SU-DHL-6 (cell line): ENCODE data around the gene SUN5.

Source experiments
- H2AFZ ChIP-seq: fragments of 200-600 bp; sonication (generic); 2 replicates; pipeline ENCODE4 v1.6.1; 2014; ENCODE audit warnings: low read depth, mild to moderate bottlenecking, moderate library complexity, mixed read lengths, antibody characterized with exemption, low read length; ENCODE audit not compliant: severe bottlenecking
- H3F3A ChIP-seq: fragments of 200-600 bp; shearing (Covaris generic); 2 replicates; pipeline ENCODE4 v1.6.0; 2016; ENCODE audit warnings: antibody characterized with exemption, mild to moderate bottlenecking; ENCODE audit not compliant: insufficient read depth
- H3K27ac ChIP-seq: fragments of 200-600 bp; sonication (generic); 2 replicates; pipeline ENCODE4 v1.5.1; 2016; ENCODE audit warnings: low read depth, mild to moderate bottlenecking, low read length, moderate library complexity, mixed read lengths
- H3K27me3 ChIP-seq: fragments of 200-600 bp; sonication (generic), shearing (Covaris generic); 2 replicates; pipeline ENCODE4 v1.6.0; 2014; ENCODE audit warnings: mild to moderate bottlenecking, low read length
- H3K36me3 ChIP-seq: fragments of 200-600 bp; sonication (generic); 2 replicates; pipeline ENCODE4 v1.6.1; 2014; ENCODE audit warnings: mild to moderate bottlenecking, low read length, mixed read lengths
- H3K4me2 ChIP-seq: fragments of 300-600, 200-600 bp; shearing (Covaris generic), sonication (generic); 2 replicates; pipeline ENCODE4 v1.6.0; 2014; ENCODE audit warnings: low read length, low read depth, mild to moderate bottlenecking; ENCODE audit not compliant: poor library complexity, severe bottlenecking
- H3K4me3 ChIP-seq: fragments of 200-600 bp; sonication (generic); 2 replicates; pipeline ENCODE4 v1.5.1; 2014; ENCODE audit warnings: antibody characterized with exemption, low read length, mild to moderate bottlenecking, mixed read lengths; ENCODE audit not compliant: insufficient read depth, poor library complexity, severe bottlenecking
- H3K79me2 ChIP-seq: fragments of 200-600 bp; sonication (generic); 2 replicates; pipeline ENCODE4 v1.6.1; 2014; ENCODE audit warnings: mild to moderate bottlenecking, low read length, moderate library complexity; ENCODE audit not compliant: insufficient read depth
- H3K9ac ChIP-seq: fragments of 200-600 bp; sonication (generic); 2 replicates; pipeline ENCODE4 v1.7.0; 2014; ENCODE audit warnings: mild to moderate bottlenecking, low read length
- H3K9me2 ChIP-seq: fragments of 200-600 bp; sonication (generic); replicated peaks from 2 replicates; pipeline ENCODE4 v1.6.1; 2014; ENCODE audit warnings: low read length; ENCODE audit not compliant: insufficient read depth
- H3K9me3 ChIP-seq: fragments of 200-600 bp; sonication (generic); 2 replicates; pipeline ENCODE4 v1.6.1; 2014; ENCODE audit warnings: low read length, mixed read lengths; ENCODE audit not compliant: insufficient read depth
- H4K20me1 ChIP-seq: fragments of 200-600 bp; sonication (generic); 2 replicates; pipeline ENCODE4 v1.6.1; 2014; ENCODE audit warnings: low read depth, mild to moderate bottlenecking, antibody characterized with exemption, low read length, moderate library complexity, mixed read lengths
- EZH2phosphoT487 ChIP-seq: fragments of 200-600 bp; sonication (generic), shearing (Covaris generic); conservative IDR thresholded peaks from 2 replicates; pipeline ENCODE4 v1.6.1; 2018; ENCODE audit warnings: mild to moderate bottlenecking, antibody characterized with exemption, low read length, moderate library complexity, mixed read lengths
- TF ChIP-seq, protein P1 (sequence below): fragments of 200-600 bp; sonication (generic); IDR thresholded peaks from one replicate; pipeline ENCODE4 v1.5.1; 2017; ENCODE audit warnings: antibody characterized with exemption, mild to moderate bottlenecking, low read length, moderate library complexity; ENCODE audit not compliant: insufficient read depth, poor library complexity, severe bottlenecking

The SUN5 gene

DNA sequence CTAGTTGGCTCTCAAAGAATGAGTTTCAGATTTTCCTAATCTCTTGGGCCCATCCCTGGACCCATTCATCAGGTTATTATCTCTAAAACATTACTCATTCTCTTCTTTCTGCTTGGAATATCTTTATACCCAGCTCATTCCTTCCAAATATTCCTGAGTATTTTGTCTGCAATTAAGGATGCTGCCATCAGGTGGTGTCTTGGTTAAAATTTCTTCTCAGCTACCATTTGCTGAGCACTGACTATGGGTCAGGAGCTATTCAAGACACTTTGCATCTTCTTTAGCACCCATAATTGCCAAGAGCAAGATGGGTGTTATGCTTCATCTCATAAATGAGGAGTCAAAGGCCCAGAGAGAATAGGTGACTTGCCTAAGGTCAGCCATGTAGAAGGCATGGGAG lies 8.4 kb downstream of the SUN5 start:
- peaks cover 4% of the 10 kb centered on the region; the same call in 1 of the 2 replicates for H3K27me3 ChIP-seq
- H3K9me2 ChIP-seq, result no peaks in the 10 kb centered on the region
- no peaks in the 10 kb centered on the region for H3K79me2 ChIP-seq
- TF ChIP-seq EZH2phosphoT487, result no peak
- TF ChIP-seq, protein P1, sequence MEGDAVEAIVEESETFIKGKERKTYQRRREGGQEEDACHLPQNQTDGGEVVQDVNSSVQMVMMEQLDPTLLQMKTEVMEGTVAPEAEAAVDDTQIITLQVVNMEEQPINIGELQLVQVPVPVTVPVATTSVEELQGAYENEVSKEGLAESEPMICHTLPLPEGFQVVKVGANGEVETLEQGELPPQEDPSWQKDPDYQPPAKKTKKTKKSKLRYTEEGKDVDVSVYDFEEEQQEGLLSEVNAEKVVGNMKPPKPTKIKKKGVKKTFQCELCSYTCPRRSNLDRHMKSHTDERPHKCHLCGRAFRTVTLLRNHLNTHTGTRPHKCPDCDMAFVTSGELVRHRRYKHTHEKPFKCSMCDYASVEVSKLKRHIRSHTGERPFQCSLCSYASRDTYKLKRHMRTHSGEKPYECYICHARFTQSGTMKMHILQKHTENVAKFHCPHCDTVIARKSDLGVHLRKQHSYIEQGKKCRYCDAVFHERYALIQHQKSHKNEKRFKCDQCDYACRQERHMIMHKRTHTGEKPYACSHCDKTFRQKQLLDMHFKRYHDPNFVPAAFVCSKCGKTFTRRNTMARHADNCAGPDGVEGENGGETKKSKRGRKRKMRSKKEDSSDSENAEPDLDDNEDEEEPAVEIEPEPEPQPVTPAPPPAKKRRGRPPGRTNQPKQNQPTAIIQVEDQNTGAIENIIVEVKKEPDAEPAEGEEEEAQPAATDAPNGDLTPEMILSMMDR, result no peak
- no peak overlapping the region for H3K27ac ChIP-seq
- H3K36me3 ChIP-seq, result no peaks in the 10 kb centered on the region
- no peaks in the 10 kb centered on the region for H3F3A ChIP-seq
- H3K9me3 ChIP-seq, result peaks cover 10% of the 10 kb centered on the region
- no peak overlapping the region for H3K4me3 ChIP-seq
- H2AFZ ChIP-seq, result no peak overlapping the region
- no peaks in the 10 kb centered on the region for H4K20me1 ChIP-seq
- no peak overlapping the region for H3K9ac ChIP-seq
- H3K4me2 ChIP-seq, result no peak overlapping the region

DNA sequence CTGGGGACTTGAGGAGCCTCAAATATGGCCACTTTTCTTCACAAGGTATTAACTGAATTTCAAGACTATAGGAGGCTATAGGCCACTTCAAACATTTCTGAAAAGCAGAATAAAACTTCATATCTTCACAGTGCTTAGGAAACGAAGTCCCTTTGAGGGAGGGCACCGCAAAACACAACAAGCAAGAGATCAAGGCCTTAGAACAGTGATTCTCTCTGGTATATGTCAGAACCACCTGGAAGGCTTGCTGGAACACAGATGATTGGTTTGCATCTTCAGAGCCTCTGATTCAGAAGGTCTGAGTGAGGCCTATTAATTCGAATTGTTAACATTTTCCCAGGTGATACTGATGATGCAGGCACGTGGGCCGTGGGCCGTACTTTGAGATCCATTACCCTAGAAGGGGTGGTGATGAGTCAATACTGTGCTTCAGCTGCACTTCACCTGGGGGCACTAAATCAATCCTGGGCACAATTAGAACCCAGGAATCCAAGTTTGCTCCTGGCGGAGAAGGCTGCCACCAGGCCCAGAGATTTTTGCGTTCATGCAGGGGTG lies 10.7 kb downstream of the SUN5 start:
- H3K27ac ChIP-seq, result no peak overlapping the region
- no peak for TF ChIP-seq EZH2phosphoT487
- TF ChIP-seq, protein P1, result no peak
- H3K9ac ChIP-seq, result no peak overlapping the region
- no peak overlapping the region for H3K4me3 ChIP-seq
- no peak overlapping the region for H3K4me2 ChIP-seq
- no peaks in the 10 kb centered on the region for H4K20me1 ChIP-seq
- H3K9me3 ChIP-seq, result peaks cover 10% of the 10 kb centered on the region
- no peaks in the 10 kb centered on the region for H3F3A ChIP-seq
- no peaks in the 10 kb centered on the region for H3K79me2 ChIP-seq
- H3K27me3 ChIP-seq, result peaks cover 4% of the 10 kb centered on the region; the same call in 1 of the 2 replicates
- H3K9me2 ChIP-seq, result no peaks in the 10 kb centered on the region
- no peak overlapping the region for H2AFZ ChIP-seq
- no peaks in the 10 kb centered on the region for H3K36me3 ChIP-seq

DNA sequence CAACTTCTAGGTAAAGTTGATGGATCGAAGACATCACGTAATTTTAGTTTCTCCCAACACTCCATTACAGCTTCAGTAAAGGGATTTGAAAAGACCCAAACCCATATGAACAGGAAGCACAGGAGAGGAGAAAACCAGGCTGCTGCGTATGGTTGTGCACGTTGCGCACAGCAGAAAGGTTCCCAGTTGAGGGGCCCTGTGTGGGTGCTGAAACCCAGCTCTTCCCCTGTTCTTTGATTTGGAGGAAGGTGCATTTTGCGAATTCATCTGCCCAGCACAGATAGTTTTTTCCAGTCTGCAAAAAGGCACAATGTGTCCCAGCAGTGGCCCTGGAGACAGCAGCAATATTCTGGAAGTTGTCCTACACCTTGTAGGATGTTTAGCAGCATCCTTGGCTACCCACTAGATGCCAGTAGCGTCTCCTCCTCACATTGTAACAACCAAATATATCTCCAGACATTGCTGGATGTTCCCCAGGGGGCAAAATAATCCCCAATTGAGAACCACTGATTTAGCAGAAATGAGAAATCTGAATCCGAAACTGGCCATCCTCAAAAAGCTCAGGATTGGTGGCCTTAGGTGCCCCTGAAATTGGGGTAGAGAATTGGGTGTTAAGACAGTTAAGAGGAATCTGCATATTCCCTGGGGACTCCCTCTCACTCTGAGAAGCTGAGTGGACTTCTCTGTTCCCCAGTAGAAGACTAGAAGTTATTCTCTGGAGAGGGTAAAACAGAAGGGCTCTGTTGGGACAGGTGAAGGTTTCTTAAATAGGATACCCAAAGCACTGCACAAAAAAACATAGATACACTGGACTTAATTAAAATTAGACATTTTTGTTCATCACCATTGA lies 12.2 kb downstream of the SUN5 start:
- H3K9me2 ChIP-seq, result no peaks in the 10 kb centered on the region
- peaks cover 4% of the 10 kb centered on the region; the same call in 1 of the 2 replicates for H3K27me3 ChIP-seq
- no peaks in the 10 kb centered on the region for H3K36me3 ChIP-seq
- H3K9ac ChIP-seq, result no peak overlapping the region
- no peak overlapping the region for H2AFZ ChIP-seq
- no peak for TF ChIP-seq EZH2phosphoT487
- TF ChIP-seq, protein P1, result no peak
- peaks cover 10% of the 10 kb centered on the region for H3K9me3 ChIP-seq
- H3K4me2 ChIP-seq, result no peak overlapping the region
- no peak overlapping the region for H3K27ac ChIP-seq
- no peaks in the 10 kb centered on the region for H3K79me2 ChIP-seq
- no peak overlapping the region for H3K4me3 ChIP-seq
- H4K20me1 ChIP-seq, result no peaks in the 10 kb centered on the region
- no peaks in the 10 kb centered on the region for H3F3A ChIP-seq
